H9 (cell line): Measurements from ENCODE around the gene EPS8L1. TPM values are rescaled to one million over a fixed set of nuclear protein-coding genes. Genes with fewer than 3 reads are reported as not detected.
A peak's percentile ranks its signal among the peaks of the same experiment; 100 is the strongest.

Experiments used
- DNase-seq: peaks from one replicate; pipeline ENCODE4 v3.0.0-alpha.2; 2017
- H2AFZ ChIP-seq: one replicate; pipeline ENCODE4 v1.6.1; 2013; ENCODE audit warnings: mild to moderate bottlenecking, low read length, control low read depth, moderate library complexity
- H2AK5ac ChIP-seq: 2 replicates; pipeline ENCODE4 v1.6.1; 2013; ENCODE audit warnings: low read length, control low read depth, mixed read lengths; ENCODE audit not compliant: insufficient read length
- H2BK120ac ChIP-seq: one replicate; pipeline ENCODE4 v1.6.1; 2013; ENCODE audit warnings: low read depth, mild to moderate bottlenecking, low read length, control low read depth, inconsistent platforms; ENCODE audit not compliant: poor library complexity, severe bottlenecking
- H2BK12ac ChIP-seq: 2 replicates; pipeline ENCODE4 v1.6.1; 2013; ENCODE audit warnings: low read length, control low read depth, mixed read lengths, low read depth; ENCODE audit not compliant: insufficient read length
- H2BK15ac ChIP-seq: 2 replicates; pipeline ENCODE4 v1.6.1; 2013; ENCODE audit warnings: low read depth, low read length, control low read depth
- H2BK20ac ChIP-seq: one replicate; pipeline ENCODE4 v1.6.1; 2013; ENCODE audit warnings: low read depth, mild to moderate bottlenecking, low read length, control low read depth, inconsistent platforms; ENCODE audit not compliant: poor library complexity, severe bottlenecking
- H2BK5ac ChIP-seq: 2 replicates; pipeline ENCODE4 v1.6.1; 2013; ENCODE audit warnings: low read length, control low read depth, mixed read lengths; ENCODE audit not compliant: insufficient read length
- H3K14ac ChIP-seq: 2 replicates; pipeline ENCODE4 v1.6.1; 2013; ENCODE audit warnings: low read length, control low read depth; ENCODE audit not compliant: insufficient read depth
- H3K18ac ChIP-seq: 2 replicates; pipeline ENCODE4 v1.6.1; 2013; ENCODE audit warnings: low read depth, mild to moderate bottlenecking, mixed read lengths, low read length, control low read depth; ENCODE audit not compliant: insufficient read length
- H3K23ac ChIP-seq: 2 replicates; pipeline ENCODE4 v1.6.1; 2013; ENCODE audit warnings: low read length, control low read depth, mixed read lengths, low read depth; ENCODE audit not compliant: insufficient read length
- H3K23me2 ChIP-seq: 2 replicates; pipeline ENCODE4 v1.6.1; 2013; ENCODE audit warnings: low read depth, mild to moderate bottlenecking, mixed read lengths, low read length, control low read depth; ENCODE audit not compliant: insufficient read length, poor library complexity, severe bottlenecking
- H3K27ac ChIP-seq: 2 replicates; pipeline ENCODE4 v1.5.1; 2013; ENCODE audit warnings: low read length, control low read depth, mixed read lengths, low read depth; ENCODE audit not compliant: insufficient read length
- H3K27me3 ChIP-seq: 2 replicates; pipeline ENCODE4 v1.6.1; 2013; ENCODE audit warnings: low read length, control low read depth, inconsistent platforms; ENCODE audit not compliant: insufficient read depth
- H3K4ac ChIP-seq: 2 replicates; pipeline ENCODE4 v1.6.1; 2013; ENCODE audit warnings: low read depth, mild to moderate bottlenecking, control low read depth, inconsistent platforms, low read length, moderate library complexity
- H3K4me1 ChIP-seq: 2 replicates; pipeline ENCODE4 v1.6.1; 2013; ENCODE audit warnings: low read length, control low read depth, inconsistent platforms; ENCODE audit not compliant: insufficient read depth
- H3K4me2 ChIP-seq: 2 replicates; pipeline ENCODE4 v1.6.1; 2013; ENCODE audit warnings: low read length, control low read depth, mixed read lengths; ENCODE audit not compliant: insufficient read length, insufficient read depth
- H3K56ac ChIP-seq: 2 replicates; pipeline ENCODE4 v1.6.1; 2013; ENCODE audit warnings: low read depth, mild to moderate bottlenecking, mixed read lengths, low read length, control low read depth; ENCODE audit not compliant: insufficient read length
- H3K79me1 ChIP-seq: 2 replicates; pipeline ENCODE4 v1.6.1; 2013; ENCODE audit warnings: low read depth, mild to moderate bottlenecking, moderate library complexity, low read length, control low read depth, inconsistent platforms; ENCODE audit not compliant: insufficient read depth, poor library complexity, severe bottlenecking
- H3K79me2 ChIP-seq: 2 replicates; pipeline ENCODE4 v1.6.1; 2013; ENCODE audit warnings: low read length, control low read depth, inconsistent platforms; ENCODE audit not compliant: insufficient read depth
- H3K9ac ChIP-seq: 2 replicates; pipeline ENCODE4 v1.6.1; 2013; ENCODE audit warnings: low read length, control low read depth, mixed read lengths; ENCODE audit not compliant: insufficient read length; ENCODE audit errors: extremely low read depth
- H3K9me3 ChIP-seq: one replicate; pipeline ENCODE4 v1.6.1; 2013; ENCODE audit warnings: low read depth, low read length, inconsistent platforms; ENCODE audit not compliant: control insufficient read depth
- H3T11ph ChIP-seq: one replicate; pipeline ENCODE4 v1.6.1; 2013; ENCODE audit warnings: mild to moderate bottlenecking, low read length, control low read depth, inconsistent platforms
- H4K20me1 ChIP-seq: one replicate; pipeline ENCODE4 v1.6.1; 2013; ENCODE audit not compliant: control insufficient read depth, insufficient read length, insufficient read depth
- H4K5ac ChIP-seq: 2 replicates; pipeline ENCODE4 v1.6.1; 2013; ENCODE audit warnings: low read depth, mild to moderate bottlenecking, mixed read lengths, low read length, control low read depth; ENCODE audit not compliant: insufficient read length
- H4K8ac ChIP-seq: replicated peaks from 2 replicates; pipeline ENCODE4 v1.6.1; 2013; ENCODE audit warnings: low read length, control low read depth, mixed read lengths, low read depth; ENCODE audit not compliant: insufficient read length
- H4K91ac ChIP-seq: 2 replicates; pipeline ENCODE4 v1.6.1; 2013; ENCODE audit warnings: low read depth, mild to moderate bottlenecking, moderate library complexity, mixed read lengths, low read length, control low read depth; ENCODE audit not compliant: insufficient read length
- H3K27ac Mint-ChIP-seq, 3 experiments: 2 replicates in 2 of 3; 3 replicates in 1 of 3; pipeline ENCODE4 v1.8.0; 2020 to 2021; ENCODE audit warnings: mixed read lengths in 3 of 3, mild to moderate bottlenecking in 1 of 3, moderate library complexity in 1 of 3
- H3K27me3 Mint-ChIP-seq: 2 replicates; pipeline ENCODE4 v1.8.0; 2021; ENCODE audit warnings: low read depth, mild to moderate bottlenecking, moderate library complexity, mixed read lengths
- H3K36me3 Mint-ChIP-seq, 3 experiments: 2 replicates in 2 of 3; 3 replicates in 1 of 3; pipeline ENCODE4 v1.8.0; 2020 to 2021; ENCODE audit warnings: low read depth in 3 of 3, mixed read lengths in 3 of 3; ENCODE audit not compliant: insufficient read depth in 1 of 3
- H3K4me1 Mint-ChIP-seq, 2 experiments: 2 replicates each; pipeline ENCODE4 v1.8.0; 2020; ENCODE audit warnings: mixed read lengths in 2 of 2
- H3K4me3 Mint-ChIP-seq, 2 experiments: 2 replicates in 1 of 2; 3 replicates in 1 of 2; pipeline ENCODE4 v1.8.0; 2020 to 2021; ENCODE audit warnings: mild to moderate bottlenecking in 2 of 2, mixed read lengths in 2 of 2, moderate library complexity in 1 of 2
- H3K9me3 Mint-ChIP-seq, 2 experiments: 2 replicates in 1 of 2; 3 replicates in 1 of 2; pipeline ENCODE4 v1.8.0; 2020; ENCODE audit warnings: mild to moderate bottlenecking in 2 of 2, mixed read lengths in 2 of 2, moderate library complexity in 1 of 2
- WGBS: extraction: QIAGEN DNeasy Blood & Tissue Kit; methylation state at CpG from one replicate; pipeline ENCODE4 v1.1.7; 2013; ENCODE audit warnings: missing lambda C conversion rate, low lambda C conversion rate, mixed read lengths; ENCODE audit not compliant: insufficient read length; ENCODE audit errors: extremely low coverage; 5-methylcytosine and 5-hydroxymethylcytosine counted together
- total RNA-seq: library from RNA; stranded (reverse); gene quantifications from 2 replicates; pipeline ENCODE4 v1.2.1, GENCODE V29; 2021
- TF ChIP-seq, protein P1 (sequence below): fragments of 200-600 bp; sonication (generic); conservative IDR thresholded peaks from 3 replicates; pipeline ENCODE4 v1.8.0; 2021; ENCODE audit warnings: antibody characterized with exemption, mild to moderate bottlenecking

The EPS8L1 gene
- total RNA-seq, 1 experiment from 2014 or later, result 24.0 TPM

DNA sequence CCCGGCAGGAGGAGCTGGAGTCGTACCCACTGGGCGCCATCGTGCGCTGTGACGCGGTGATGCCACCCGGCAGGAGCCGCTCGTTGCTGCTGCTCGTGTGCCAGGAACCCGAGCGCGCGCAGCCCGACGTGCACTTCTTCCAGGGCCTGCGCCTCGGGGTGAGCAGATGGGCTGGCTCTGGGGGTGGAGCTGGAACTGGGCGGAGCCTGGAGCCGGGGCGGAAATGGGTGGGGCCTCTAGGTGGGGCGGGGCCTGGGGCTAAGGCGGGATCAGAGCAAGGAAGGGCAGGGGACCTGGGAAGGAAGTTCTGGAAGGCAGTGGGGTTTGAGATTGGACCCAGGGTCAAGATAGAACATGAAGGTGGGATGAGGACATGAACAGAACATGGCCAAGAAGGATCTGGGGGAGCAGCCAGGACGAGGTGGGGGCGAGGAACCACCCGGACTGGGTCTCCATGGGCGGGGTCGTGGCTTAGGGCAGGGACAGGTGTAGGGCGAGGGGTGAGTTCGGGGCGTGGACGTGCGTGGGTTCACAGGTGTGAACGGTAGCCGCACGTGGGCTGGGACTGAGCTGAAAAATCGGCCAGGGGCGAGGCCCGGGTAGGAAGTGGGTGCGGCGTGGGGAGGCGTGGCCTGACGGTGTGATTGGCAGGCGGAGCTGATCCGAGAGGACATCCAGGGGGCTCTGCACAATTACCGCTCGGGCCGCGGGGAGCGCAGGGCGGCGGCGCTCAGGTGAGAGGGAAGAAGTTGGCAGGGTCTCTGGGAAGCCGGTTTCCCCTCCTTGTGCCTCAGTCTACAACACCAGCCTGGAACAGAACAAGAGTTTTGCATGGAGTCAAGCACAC lies 4.7 kb downstream of the EPS8L1 start:
- no peak overlapping the region for H2BK12ac ChIP-seq
- H2BK5ac ChIP-seq, result no peak overlapping the region
- H2BK120ac ChIP-seq, result no peak overlapping the region
- H3K9ac ChIP-seq, result no peak overlapping the region
- H4K20me1 ChIP-seq, result no peaks in the 10 kb centered on the region
- H4K91ac ChIP-seq, result no peak overlapping the region
- peak overlapping the region; percentile 77 for H3K4me2 ChIP-seq
- H3K56ac ChIP-seq, result no peak overlapping the region
- H3K27ac ChIP-seq, result no peak overlapping the region
- H3K23ac ChIP-seq, result no peak overlapping the region
- no peak overlapping the region for H3K14ac ChIP-seq
- Mint-ChIP-seq H3K4me3 (peak overlapping the region; percentile 73 to 87), H3K9me3 (peaks cover 0 to 3% of the 10 kb centered on the region in 2 experiments; a peak in 1 of 5 replicates), H3K27me3 (peaks cover 63% of the 10 kb centered on the region), H3K27ac (peak overlapping the region; percentile 78 to 97 (median 89); a peak in 6 of 7 replicates), H3K36me3 (peaks cover 7 to 11% (median 10%) of the 10 kb centered on the region in 3 experiments), H3K4me1 (peaks cover 20 to 47% of the 10 kb centered on the region in 2 experiments)
- WGBS, result no CpG with 5 or more reads among the region's 55 CpGs
- no peaks in the 10 kb centered on the region for H3K9me3 ChIP-seq
- H3K4me1 ChIP-seq, result peaks cover 2% of the 10 kb centered on the region; the same call in 1 of the 2 replicates
- no peaks in the 10 kb centered on the region for H3K79me2 ChIP-seq
- H4K8ac ChIP-seq, result no peak overlapping the region
- no peak overlapping the region for H3T11ph ChIP-seq
- no peaks in the 10 kb centered on the region; the same call in 1 of the 2 replicates for H3K27me3 ChIP-seq
- no peak overlapping the region for H2AK5ac ChIP-seq
- H2AFZ ChIP-seq, result no peak overlapping the region
- TF ChIP-seq, protein P1, sequence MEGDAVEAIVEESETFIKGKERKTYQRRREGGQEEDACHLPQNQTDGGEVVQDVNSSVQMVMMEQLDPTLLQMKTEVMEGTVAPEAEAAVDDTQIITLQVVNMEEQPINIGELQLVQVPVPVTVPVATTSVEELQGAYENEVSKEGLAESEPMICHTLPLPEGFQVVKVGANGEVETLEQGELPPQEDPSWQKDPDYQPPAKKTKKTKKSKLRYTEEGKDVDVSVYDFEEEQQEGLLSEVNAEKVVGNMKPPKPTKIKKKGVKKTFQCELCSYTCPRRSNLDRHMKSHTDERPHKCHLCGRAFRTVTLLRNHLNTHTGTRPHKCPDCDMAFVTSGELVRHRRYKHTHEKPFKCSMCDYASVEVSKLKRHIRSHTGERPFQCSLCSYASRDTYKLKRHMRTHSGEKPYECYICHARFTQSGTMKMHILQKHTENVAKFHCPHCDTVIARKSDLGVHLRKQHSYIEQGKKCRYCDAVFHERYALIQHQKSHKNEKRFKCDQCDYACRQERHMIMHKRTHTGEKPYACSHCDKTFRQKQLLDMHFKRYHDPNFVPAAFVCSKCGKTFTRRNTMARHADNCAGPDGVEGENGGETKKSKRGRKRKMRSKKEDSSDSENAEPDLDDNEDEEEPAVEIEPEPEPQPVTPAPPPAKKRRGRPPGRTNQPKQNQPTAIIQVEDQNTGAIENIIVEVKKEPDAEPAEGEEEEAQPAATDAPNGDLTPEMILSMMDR, result no peak
- no peak overlapping the region for H3K4ac ChIP-seq
- H2BK15ac ChIP-seq, result no peak overlapping the region
- peak overlapping the region; percentile 55 for H3K18ac ChIP-seq
- no peak overlapping the region for H2BK20ac ChIP-seq
- no peak overlapping the region for H4K5ac ChIP-seq
- DNase-seq, result peak; percentile 92
- H3K23me2 ChIP-seq, result peaks cover 20% of the 10 kb centered on the region
- no peaks in the 10 kb centered on the region for H3K79me1 ChIP-seq
